AG08396 (cell line): ENCODE measurements around the gene ABHD6.
"Not testable (repeated sequence)": the region's sequence is repeated elsewhere in the genome, so short reads cannot be mapped to it uniquely, and the experiment has no call there.

Experiments used
- DNase-seq: peaks from one replicate; pipeline ENCODE4 v3.0.0; 2012; ENCODE audit warnings: low spot score, mixed read lengths

Gene ABHD6, protein sequence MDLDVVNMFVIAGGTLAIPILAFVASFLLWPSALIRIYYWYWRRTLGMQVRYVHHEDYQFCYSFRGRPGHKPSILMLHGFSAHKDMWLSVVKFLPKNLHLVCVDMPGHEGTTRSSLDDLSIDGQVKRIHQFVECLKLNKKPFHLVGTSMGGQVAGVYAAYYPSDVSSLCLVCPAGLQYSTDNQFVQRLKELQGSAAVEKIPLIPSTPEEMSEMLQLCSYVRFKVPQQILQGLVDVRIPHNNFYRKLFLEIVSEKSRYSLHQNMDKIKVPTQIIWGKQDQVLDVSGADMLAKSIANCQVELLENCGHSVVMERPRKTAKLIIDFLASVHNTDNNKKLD

DNA sequence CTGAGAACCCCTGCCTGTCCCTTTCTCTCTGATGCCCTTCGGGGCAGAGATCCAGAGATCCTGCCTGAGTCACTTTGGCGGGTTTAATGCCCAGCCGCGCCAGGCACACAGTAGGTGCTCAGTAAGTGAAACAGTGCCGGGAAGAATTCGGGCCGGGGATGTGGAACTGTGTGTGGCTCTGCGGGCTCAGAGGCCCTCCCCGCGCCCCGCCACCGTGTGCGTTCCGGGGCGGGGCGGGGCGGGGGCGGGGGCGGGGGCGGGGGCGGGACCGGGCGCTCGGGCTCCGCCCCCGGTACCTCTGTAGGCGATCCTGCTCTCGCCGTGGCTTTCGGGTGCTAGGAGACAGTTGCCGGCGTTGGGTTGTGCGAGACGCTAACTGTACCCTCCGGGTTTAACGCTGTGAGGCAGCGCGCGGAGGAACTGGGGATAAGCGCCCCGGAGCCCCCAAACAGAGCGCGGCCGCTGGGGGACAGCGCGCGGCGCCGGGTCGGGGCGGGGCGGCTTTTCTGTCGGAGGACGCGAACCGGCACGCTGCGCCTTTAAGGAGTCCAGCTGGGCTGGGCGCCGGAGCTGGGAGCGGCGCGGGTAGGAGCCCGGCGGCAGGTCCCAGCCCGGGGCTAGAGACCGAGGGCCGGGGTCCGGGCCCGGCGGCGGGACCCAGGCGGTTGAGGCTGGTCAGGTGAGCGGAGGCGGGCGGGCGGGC lies at the start of gene ABHD6:
TSS of gene ABHD6 (plus strand) at position 555 of the 703 bp plus-strand sequence. CDS start 18,795 bp downstream, outside the sequence.
- DNase-seq: peak; percentile 93

DNA sequence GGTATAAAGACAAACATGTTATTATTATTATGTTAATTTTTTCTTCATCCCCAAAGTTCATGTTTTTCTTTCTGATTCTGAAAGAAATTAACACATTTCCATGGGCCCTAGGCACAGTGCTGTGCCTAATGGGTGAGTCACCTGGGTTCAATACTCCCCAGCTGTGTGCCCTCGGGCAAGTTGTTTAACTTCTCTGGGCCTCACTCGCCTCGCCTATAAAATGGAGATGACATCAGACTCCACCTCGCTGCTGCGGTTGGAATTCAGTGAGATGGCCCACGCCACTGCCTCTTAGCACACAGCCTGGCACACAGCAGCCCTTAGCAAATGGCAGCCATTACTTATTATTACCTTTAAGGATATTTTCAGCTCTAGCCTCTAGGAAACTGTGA lies 49.4 kb upstream of the ABHD6 start:
- DNase-seq: no peak

DNA sequence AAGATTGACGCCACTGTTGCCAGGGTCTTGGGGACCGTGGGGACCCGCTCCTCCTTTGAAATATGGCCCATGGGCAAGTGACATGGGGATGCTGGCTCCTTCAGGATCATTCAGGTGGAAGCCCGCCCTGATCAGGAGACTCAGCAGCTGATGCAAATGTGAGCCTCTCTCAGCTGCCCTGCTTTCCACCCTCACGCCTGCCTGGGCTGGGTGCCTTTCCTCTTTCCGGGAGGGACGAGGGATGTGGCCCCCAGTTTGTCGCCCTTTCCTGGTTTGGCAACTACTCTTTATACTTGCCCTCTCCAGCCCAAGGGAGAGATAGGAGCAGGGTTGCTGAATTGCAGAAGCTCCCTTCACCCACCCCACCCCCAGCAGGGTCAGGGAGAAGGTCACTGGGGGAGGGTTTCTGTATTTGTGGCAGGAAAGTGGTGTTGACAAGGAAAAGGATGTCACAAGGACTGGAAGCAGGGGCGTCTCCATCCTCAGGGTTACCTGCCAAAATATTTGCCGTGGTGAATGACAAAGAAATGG lies 48.6 kb upstream of the ABHD6 start:
- DNase-seq: no peak

DNA sequence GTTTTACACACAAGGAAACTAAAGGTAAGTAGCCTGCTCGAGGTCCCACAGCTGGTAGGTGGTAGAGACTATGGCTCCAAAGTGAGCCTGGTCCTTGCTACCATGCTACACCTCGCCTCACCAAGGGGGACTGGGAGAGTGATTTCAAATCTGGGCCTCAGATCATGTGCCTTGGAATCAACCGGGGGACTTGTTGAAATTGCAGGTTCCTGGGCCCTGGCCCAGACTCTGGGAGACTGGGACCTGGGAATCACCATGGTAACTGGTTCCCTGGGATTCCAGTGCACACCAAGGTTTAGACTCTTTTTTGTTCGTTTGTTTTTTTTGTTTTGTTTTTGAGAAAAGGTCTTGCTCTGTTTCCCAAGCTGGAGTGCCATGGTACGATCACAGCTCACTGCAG lies 47.9 kb upstream of the ABHD6 start:
- DNase-seq: no peak

DNA sequence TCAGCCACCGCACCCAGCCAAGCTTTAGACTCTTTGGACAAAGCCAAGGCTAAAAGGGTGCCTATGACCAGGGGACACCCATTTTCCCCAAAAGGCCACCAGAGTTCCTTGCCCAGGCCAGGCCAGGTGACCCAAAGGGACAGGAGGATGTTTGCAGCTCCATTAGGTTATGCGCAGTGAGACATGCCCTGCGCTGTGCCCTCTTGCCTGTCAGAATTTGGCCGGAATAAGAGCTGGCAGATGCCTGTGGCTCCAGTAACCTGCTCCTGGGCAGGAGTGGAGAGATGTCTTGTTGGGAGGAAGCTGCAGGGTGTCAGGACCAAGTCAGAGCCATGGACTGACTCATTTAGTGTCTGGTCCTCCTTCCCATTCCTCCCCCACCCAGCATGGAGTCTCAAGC lies 47.3 kb upstream of the ABHD6 start:
- no peak for DNase-seq

DNA sequence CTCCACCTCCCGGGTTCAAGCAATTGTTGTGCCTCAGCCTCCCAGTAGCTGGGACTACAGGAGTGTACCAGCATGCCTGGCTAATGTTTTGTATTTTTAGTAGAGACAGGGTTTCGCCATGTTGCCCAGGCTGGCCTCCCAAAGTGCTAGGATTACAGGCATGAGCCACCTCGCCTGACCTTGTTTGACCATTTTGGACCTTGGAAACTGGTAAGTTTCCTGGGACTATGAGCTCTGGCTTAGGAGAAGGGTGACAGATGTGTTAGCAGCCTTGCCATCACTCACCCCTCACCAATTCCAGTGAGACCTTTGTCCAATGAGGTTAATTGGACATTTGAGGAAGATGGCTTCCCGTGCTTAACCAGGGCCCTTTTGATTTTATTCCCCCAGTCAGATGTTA lies 46.7 kb upstream of the ABHD6 start:
- DNase-seq: no peak

DNA sequence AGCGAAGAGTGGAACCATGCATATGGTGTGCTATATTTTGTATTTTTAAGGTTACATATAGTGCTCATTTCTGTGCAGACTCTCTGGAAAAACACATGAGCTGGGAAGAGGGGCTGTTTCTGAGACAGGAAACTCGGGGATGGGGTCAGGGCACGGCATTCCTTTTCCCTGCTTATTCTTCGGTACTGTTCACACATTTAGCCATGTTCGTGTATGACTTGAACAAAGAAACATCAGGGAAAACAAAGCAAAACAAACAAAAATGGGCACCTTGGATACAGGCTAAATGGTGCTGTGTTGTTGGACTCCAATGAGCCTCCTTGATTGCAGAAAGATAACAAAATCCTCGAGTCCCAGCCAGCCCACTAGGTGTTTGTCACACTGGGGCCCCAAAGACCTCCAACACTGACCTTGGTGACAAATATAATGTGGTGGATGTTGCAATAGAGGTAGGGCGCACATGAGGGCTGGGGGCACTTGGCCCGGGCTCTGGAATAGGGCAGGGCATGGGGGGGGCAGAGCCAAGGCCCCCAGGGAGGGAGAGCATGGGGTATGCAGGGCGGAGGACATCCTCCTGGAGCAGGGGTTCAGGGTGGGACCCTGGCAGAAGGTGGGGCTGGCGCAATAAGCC lies 46.1 kb upstream of the ABHD6 start:
- no peak for DNase-seq

DNA sequence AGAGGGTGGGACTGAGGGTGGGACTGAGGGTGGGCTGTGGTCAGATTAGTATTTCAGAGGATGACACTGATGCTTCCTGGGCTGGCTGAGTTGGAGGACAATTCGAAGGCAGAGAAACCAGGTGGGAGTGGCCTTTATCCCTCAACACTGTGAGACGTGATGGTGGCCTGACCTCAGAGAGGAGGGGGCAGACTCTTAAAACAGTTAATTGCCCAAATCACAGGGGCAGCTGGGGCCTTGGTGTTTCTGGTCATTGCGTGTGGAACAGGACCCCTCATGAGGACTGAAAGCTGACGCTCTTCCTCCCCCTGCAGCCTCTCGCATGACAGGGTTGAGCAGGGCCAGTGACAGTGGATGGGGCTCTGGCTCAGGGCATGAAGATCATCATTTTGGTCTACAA lies 45.5 kb upstream of the ABHD6 start:
- DNase-seq: no peak

DNA sequence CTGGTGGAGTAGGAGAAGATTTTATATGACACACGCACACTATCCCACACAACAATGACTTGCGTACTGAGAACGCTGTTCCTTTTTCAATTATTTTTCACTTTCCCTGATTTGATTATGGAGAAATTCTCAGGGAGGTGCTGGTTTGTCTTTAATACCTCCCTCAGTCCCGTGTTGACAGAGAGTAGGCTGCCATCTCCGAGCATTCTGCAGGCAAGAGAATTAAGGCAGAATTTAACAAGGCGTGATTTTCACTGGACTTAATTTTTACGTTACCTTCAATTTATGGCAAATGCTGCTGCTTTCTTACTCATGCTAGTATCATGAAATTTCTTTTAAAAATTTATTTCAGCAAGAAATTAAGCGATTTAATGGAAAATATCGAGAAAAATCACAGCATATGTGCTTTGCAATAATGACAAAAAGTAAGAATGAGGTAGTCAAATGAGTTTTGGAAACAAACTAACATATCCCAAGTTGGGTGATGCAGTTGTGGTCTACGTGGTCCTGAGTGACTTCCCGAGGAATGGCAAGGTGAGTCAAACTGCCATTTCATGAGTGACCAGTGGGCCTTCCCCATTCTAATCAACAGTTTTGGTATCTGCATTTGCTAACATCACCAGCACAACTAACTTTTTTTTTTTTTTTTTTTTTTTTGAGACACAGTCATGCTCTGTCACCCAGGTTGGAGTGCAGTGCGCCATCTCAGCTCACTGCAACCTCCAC lies 43.7 kb upstream of the ABHD6 start:
- no peak for DNase-seq

DNA sequence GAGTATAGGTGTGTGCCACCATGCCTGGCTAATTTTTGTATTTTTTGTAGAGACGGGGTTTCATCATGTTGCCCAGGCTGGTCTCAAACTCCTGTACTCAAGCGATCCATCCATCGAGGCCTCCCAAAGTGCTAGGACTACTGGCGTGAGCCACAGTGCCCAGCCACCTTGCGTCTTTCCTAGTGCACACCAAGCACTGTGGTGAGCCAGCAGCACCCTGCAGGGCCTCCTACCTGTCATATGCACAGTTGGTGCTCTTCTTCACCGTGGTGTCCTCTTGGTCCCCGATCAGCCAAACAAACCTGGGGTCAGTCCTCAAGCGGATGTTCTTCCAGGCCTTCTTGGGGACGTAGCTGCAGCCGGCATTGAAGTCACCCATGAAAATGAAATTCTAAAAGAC lies 40.0 kb upstream of the ABHD6 start:
- DNase-seq: no peak

DNA sequence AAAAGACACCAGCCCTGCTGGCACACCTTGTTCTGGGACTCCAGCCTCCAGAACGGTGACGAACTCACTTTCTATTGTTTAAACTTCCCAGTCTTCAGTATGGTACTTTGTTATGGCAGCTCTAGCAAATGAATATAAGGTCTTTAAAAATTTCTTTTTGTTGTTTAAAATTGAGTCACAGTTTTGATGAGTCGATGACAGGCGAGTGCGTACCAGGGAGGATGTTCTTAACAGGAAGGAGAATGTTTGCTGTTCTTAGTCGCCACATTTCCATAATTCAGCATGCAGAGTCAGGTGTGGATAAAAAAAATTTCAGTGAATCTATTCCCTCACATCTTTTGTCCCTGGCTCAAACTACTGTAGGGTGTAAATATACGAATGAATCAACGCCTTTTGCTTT lies 39.2 kb upstream of the ABHD6 start:
- DNase-seq: no peak

DNA sequence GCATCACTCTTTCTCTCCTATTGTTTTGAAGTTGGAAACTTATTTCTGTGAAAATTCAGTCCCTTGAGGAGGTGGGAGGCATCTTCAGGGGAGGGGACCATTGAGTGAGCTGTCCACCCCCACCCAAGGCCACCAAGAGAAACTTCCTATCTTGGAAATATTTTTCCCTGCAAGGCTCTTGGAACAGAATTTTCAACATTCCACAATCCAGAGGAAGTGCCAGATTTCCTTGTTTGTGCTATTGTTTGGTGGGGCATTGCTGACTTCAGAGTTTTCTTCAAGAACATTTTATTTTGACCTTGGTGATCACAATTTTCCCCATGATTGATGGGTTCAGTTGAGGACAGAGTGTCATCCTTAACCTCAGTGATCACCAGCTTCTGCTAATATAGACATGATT lies 38.8 kb upstream of the ABHD6 start:
- no peak for DNase-seq

DNA sequence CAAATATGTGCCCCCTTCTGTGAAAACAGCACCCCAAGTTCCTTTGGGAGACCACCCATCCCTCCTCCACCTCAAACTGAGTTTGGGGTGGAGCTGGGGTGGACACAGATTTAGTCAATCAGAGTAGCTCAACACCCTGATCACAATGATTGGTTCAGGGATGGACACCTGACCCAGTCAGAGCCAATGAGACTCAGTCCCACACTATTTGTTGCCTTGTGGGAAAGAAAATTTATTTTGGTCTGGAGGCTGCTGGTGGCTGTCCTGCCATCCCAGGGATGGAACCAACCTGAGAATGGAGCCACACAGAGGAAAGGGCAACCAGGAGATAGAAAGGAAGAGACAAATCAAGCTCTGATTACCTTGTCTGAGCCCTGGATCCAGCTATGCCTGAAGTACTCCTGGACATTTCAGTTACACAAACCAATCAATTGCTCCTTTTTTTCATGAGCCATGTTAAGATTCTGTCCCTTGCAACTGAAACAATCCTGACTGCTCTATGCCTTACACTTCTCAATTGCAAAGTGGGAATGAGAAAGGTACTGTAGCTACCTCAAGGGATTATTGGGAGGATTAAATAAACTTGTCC lies 37.4 kb upstream of the ABHD6 start:
- no peak for DNase-seq

DNA sequence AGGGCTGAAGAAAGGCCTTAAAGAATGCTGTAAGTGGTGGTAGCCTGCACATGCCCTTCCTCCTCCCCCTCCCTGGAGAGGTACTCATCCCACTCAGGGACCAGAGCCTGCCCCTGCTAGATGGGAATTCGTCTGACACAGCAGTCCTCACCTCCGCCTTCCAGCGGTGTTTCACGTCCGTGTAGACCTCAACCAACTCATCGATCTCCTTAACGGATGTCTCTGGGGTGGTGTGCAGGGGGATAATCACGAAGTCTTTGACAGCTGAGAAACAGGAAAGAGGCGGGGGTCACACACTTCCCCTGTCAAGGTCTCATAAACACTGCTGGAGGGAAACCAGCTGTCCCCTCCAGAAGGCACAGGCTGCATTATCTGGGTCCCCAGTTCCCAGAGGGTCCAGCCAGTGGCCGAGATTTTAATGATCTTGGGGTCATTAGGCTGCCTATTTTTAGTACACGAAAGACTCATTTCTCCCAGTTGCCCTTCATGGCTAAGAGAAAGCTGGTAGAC lies 36.7 kb upstream of the ABHD6 start:
- DNase-seq: no peak

DNA sequence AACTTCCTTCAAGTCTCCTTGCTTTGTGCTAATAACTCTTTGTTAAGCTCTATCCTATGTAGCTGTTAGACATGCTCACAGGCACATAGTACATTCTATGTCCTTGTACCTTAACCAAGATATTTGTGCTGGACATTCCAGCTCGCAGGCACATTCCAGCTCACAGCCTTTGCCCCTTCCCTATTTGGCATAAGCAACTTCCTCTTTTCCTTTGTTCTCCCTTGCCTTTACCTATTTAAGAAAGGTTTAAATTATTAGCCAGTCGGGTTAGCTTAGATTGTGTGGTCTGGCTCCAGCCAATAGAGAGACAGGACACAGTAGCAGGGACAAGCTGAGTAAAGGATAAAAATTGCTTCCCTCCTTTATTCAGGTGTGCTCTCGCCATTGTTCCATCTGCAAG lies 36.1 kb upstream of the ABHD6 start:
- DNase-seq: not testable (repeated sequence)

DNA sequence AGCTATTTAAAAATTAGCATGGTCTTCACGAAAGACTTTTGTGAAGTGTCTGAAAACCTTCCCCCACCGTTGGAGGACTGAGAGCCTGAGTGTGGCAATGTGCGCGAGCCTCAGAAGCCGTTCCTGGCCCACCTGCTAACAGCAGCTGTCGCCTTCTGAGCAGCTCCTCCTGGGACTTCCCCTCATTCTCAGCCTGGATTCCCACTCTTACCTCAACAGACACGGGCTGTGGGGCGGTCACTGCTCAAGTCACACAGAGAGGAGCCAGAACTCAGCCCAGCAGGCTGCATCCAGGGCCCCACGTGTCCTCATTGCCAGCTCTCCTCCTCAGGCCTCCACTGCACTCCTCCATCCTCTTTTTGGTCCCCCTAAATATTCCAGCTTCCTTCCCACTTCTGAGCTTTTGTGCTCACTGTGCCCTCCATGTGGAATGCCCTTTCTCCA lies 34.7 kb upstream of the ABHD6 start:
- no peak for DNase-seq

DNA sequence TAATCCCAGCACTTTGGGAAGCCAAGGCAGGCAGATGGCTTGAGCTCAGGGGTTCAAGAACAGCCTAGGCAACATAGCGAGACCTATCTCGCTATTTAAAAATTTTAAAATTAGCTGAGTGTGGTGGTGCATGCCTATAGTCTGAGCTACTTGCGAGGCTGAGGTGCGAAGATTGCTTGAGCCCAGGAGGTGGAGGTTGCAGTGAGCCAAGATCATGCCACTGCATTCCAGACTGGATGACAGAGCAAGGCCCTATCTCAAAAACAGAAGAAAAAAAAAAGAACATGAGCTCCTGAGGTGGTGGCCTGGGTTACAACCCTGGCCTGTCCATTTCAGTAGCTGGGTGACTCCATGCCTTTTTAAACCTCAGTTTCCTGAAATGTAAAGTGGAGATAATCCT lies 34.1 kb upstream of the ABHD6 start:
- no peak for DNase-seq

DNA sequence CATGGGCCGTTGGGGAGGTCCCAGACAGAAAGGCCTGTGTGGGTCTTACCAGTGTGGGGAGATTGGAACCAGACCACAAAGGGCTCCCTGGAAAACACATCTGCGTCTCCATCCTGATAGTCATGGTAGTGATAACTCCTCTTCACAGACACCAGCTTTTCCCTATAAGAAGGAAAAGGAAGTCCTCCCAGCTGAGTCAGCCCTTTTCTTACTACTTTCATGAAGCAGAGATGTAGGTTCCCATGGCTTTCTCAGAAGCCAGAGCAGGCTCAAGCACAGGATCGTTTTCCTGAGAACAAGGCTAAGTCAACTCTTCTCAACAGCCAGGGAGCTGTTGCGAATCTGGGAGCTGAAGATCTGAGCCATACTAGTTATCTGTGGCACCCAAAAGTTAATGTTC lies 32.9 kb upstream of the ABHD6 start:
- no peak for DNase-seq

DNA sequence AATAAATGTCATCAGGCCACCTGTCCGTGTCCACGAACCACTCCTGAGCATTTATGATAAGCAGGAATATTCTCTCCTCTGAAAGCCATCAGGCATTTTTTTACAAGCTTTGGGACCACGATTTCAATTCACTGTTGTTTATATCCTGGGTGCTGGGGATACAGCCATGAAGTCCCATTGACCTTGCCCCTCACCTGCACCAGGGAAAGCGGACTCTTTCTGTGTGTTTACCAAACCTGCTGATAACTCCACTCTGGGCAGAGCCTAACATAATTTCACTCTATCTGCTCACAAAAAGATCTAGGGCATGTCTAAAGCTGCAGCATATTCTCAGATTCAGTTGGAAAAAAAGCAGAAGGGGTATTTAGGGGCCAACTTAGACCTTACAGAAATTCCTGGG lies 31.6 kb upstream of the ABHD6 start:
- no peak for DNase-seq

DNA sequence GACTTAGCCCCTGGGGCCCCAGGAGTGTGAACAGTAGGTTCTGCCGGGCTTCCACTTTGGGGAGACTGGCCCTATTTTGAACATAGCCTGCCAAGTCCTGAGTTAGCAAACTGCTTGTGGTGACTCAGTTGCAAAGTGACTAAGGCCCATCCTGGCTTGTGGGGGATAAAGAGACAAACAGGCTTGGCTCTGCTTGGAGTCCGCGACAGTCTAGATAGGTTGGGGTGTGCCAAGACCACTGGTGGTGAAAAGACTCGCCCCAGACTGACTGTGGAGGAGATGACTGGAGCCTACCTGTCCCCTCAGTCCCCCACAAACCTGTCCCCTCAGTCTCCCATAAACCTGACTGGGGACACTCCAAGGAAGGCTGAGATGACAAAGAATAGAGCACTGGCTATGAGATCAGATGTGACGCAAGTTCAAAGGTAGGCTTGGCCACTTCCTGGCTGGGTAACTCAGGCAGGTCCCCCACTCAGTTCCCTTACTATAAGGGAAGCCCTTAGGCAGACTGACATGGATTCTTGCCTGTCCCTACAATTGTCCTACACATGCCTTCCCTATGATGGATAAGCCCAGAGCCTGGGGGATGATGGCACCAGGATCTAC lies 31.1 kb upstream of the ABHD6 start:
- peak; percentile 37 for DNase-seq

DNA sequence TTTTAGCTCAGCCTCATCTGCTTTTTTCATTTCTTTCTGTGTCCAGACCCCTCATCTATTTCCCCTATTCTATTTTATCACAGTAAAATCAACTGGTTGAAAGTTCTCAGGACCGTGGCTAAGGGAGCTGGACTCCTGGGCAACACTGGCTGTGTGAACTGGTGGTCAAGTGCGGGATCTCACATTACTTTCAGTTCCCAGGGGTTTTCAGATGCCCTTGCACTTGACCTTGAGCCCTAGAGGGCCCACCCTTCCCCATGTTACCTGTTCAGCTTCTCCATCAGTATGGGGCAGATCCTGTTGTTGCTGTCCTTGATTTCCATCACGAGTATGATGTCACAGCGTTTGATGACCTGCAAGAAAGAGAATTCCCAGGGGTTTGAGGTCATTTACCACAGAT lies 29.6 kb upstream of the ABHD6 start:
- no peak for DNase-seq
